T-helper 17 cell (primary cell): ENCODE measurements around the gene LTA4H. TPM values are rescaled to one million over a fixed set of nuclear protein-coding genes. Genes with fewer than 3 reads are reported as not detected.
"Not testable (repeated sequence)": the region's sequence is repeated elsewhere in the genome, so short reads cannot be mapped to it uniquely, and the experiment has no call there.

Experiments
- ATAC-seq: fragments of 150-1000 bp; cut with Tn5 transposase; 2 replicates; pipeline ENCODE4 v1.10.0; 2021; ENCODE audit warnings: mild to moderate bottlenecking, moderate library complexity
- DNase-seq, 3 donors: peaks; one replicate each; pipeline versions ENCODE4 v3.0.0 to v3.0.0-alpha.2; 2020 to 2021
- H3K9me3 ChIP-seq: one replicate; pipeline ENCODE4 v1.7.0; 2013; ENCODE audit warnings: low read length, mild to moderate bottlenecking; ENCODE audit not compliant: control insufficient read depth, poor library complexity, severe bottlenecking
- H3K27ac Mint-ChIP-seq: one replicate; pipeline ENCODE4 v1.8.0; 2022; ENCODE audit warnings: mild to moderate bottlenecking, moderate library complexity, mixed read lengths
- H3K27me3 Mint-ChIP-seq: one replicate; pipeline ENCODE4 v1.8.0; 2022; ENCODE audit warnings: mixed read lengths
- H3K36me3 Mint-ChIP-seq: one replicate; pipeline ENCODE4 v1.8.0; 2022; ENCODE audit warnings: low read depth, mixed read lengths
- H3K4me1 Mint-ChIP-seq: one replicate; pipeline ENCODE4 v1.8.0; 2022; ENCODE audit warnings: mild to moderate bottlenecking, mixed read lengths
- H3K4me3 Mint-ChIP-seq: one replicate; pipeline ENCODE4 v1.8.0; 2022; ENCODE audit warnings: mild to moderate bottlenecking, moderate library complexity, mixed read lengths
- total RNA-seq, 4 donors: library from RNA in 2 of 4; stranded (reverse) in 2 of 4; gene quantifications; one replicate each; pipeline ENCODE4 v1.2.3 and lab custom pipeline; 2022 to 2026

The LTA4H gene
- total RNA-seq, 2 donors from 2014 or later = 44.5 to 60.5 TPM

- no peaks in the 10 kb centered on the region for H3K9me3 ChIP-seq
- no peaks in the 10 kb centered on the region for H3K27me3 Mint-ChIP-seq
- DNase-seq (no peak), ATAC-seq (no peak)
- H3K4me3 Mint-ChIP-seq = no peak overlapping the region
- H3K4me1 Mint-ChIP-seq = peaks cover 2% of the 10 kb centered on the region
- no peak overlapping the region for H3K27ac Mint-ChIP-seq
- no peaks in the 10 kb centered on the region for H3K36me3 Mint-ChIP-seq
Measured at GRCh38 chr12:95986635-95987570, 48.5 kb downstream of the LTA4H start.

DNA sequence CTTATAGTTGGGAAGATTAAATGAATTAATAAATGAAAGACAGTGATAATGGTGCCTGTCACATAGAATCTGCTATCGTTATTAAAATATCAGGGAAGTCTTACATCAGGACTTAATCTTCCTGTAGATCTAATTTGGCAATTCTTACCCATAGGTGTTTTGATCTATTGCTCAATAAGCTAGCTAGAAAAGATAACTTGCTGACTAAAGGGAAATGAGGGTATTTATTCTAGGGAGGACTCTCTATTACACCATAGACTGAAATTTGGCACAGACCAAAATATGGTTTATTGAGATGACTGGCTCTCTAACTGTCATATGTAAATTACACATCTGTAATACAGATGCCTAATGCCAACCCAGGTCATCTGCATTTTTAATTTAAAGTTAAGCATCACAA is 50.7 kb downstream of the LTA4H start:
- no peak overlapping the region for H3K4me3 Mint-ChIP-seq
- no peak for DNase-seq

DNA sequence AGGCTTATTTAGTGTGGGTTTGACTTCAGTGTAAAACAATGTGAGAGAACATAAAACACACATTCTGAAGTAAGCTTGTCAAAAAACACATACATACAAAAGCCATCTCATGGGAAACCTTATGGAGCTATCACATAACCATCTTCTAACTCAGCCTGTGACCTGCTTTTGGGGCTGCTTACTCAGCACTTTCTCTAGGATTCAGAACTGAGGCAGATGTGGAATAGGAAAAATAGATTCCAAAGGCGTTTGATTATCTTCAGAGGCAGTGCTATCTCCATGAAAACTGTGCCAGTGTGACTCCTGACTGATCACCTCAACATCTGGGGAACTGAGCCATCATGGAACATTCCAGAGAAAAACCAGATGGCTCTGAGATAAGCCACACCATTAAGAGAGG is 52.8 kb downstream of the LTA4H start:
- Mint-ChIP-seq H3K27ac (no peak overlapping the region), H3K27me3 (no peaks in the 10 kb centered on the region), H3K4me3 (no peak overlapping the region), H3K4me1 (no peaks in the 10 kb centered on the region), H3K36me3 (peaks cover 2% of the 10 kb centered on the region)
- DNase-seq (no peak), ATAC-seq (no peak)
- H3K9me3 ChIP-seq = no peaks in the 10 kb centered on the region

More for the DNA sequence above, 50.7 kb downstream of the LTA4H start:
- Mint-ChIP-seq H3K36me3 (no peaks in the 10 kb centered on the region), H3K27ac (no peak overlapping the region), H3K4me1 (peaks cover 2% of the 10 kb centered on the region), H3K27me3 (no peaks in the 10 kb centered on the region)
- H3K9me3 ChIP-seq = no peaks in the 10 kb centered on the region
- ATAC-seq = no peak

DNA sequence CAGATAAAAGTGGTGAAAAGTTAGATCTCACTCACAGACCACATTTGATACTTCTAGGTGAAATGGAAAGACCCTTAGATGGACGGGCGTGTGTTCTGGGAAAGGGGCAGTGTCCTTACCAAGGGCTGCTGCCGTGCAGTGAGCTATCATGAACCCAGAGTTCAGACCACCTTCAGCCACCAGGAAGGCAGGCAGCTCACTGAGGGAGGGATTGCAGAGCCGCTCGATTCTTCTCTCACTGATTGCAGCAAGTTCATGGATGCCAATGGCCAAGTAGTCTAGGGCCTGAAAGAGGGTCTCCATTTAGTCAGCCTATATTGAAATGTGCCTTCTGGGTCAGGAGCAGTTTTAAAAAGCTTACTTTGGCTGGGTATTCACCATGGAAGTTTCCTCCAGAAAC is 55.0 kb downstream of the LTA4H start:
- peaks cover 2% of the 10 kb centered on the region for H3K36me3 Mint-ChIP-seq
- H3K4me3 Mint-ChIP-seq = no peak overlapping the region

GRCh38 chr12:95978774-95979173 is 56.6 kb downstream of the LTA4H start:
- H3K27ac Mint-ChIP-seq = no peak overlapping the region
- DNase-seq (no peak), ATAC-seq (no peak)
- no peaks in the 10 kb centered on the region for H3K4me1 Mint-ChIP-seq
- no peak overlapping the region for H3K4me3 Mint-ChIP-seq
- peaks cover 2% of the 10 kb centered on the region for H3K36me3 Mint-ChIP-seq
- no peaks in the 10 kb centered on the region for H3K27me3 Mint-ChIP-seq
- no peaks in the 10 kb centered on the region for H3K9me3 ChIP-seq

More for the DNA sequence above, 55.0 kb downstream of the LTA4H start:
- no peaks in the 10 kb centered on the region for H3K9me3 ChIP-seq
- no peak for DNase-seq
- Mint-ChIP-seq H3K4me1 (no peaks in the 10 kb centered on the region), H3K27ac (no peak overlapping the region), H3K27me3 (no peaks in the 10 kb centered on the region)
- no peak for ATAC-seq

- H3K4me3 Mint-ChIP-seq = no peak overlapping the region
- peaks cover 2% of the 10 kb centered on the region for H3K36me3 Mint-ChIP-seq
- ATAC-seq (no peak), DNase-seq (no peak)
- H3K9me3 ChIP-seq = no peaks in the 10 kb centered on the region
- no peaks in the 10 kb centered on the region for H3K4me1 Mint-ChIP-seq
- no peak overlapping the region for H3K27ac Mint-ChIP-seq
- H3K27me3 Mint-ChIP-seq = no peaks in the 10 kb centered on the region
Measured at GRCh38 chr12:95978351-95978750, 57.0 kb downstream of the LTA4H start.

GRCh38 chr12:95977764-95978305 is 57.6 kb downstream of the LTA4H start:
- ATAC-seq (no peak), DNase-seq (no peak)
- H3K9me3 ChIP-seq = no peaks in the 10 kb centered on the region
- H3K27ac Mint-ChIP-seq = no peak overlapping the region
- peaks cover 2% of the 10 kb centered on the region for H3K36me3 Mint-ChIP-seq
- H3K27me3 Mint-ChIP-seq = no peaks in the 10 kb centered on the region
- H3K4me1 Mint-ChIP-seq = no peaks in the 10 kb centered on the region
- H3K4me3 Mint-ChIP-seq = no peak overlapping the region

- no peaks in the 10 kb centered on the region for H3K9me3 ChIP-seq
- Mint-ChIP-seq H3K27me3 (no peaks in the 10 kb centered on the region), H3K4me1 (no peaks in the 10 kb centered on the region), H3K4me3 (no peak overlapping the region), H3K36me3 (peaks cover 2% of the 10 kb centered on the region), H3K27ac (no peak overlapping the region)
- ATAC-seq (no peak), DNase-seq (no peak)
Measured at GRCh38 chr12:95976416-95976832, 59.0 kb downstream of the LTA4H start.

GRCh38 chr12:95975491-95975890 is 59.9 kb downstream of the LTA4H start:
- Mint-ChIP-seq H3K27me3 (no peaks in the 10 kb centered on the region), H3K36me3 (peaks cover 2% of the 10 kb centered on the region), H3K4me1 (no peaks in the 10 kb centered on the region), H3K4me3 (no peak overlapping the region), H3K27ac (no peak overlapping the region)
- H3K9me3 ChIP-seq = no peaks in the 10 kb centered on the region
- DNase-seq (no peak), ATAC-seq (no peak)

GRCh38 chr12:95974358-95974757 is 61.0 kb downstream of the LTA4H start:
- no peaks in the 10 kb centered on the region for H3K4me1 Mint-ChIP-seq
- H3K27ac Mint-ChIP-seq = no peak overlapping the region
- H3K4me3 Mint-ChIP-seq = no peak overlapping the region
- ATAC-seq (no peak), DNase-seq (no peak)
- H3K36me3 Mint-ChIP-seq = peaks cover 2% of the 10 kb centered on the region
- H3K27me3 Mint-ChIP-seq = no peaks in the 10 kb centered on the region
- no peaks in the 10 kb centered on the region for H3K9me3 ChIP-seq

GRCh38 chr12:95972832-95973456 is 62.4 kb downstream of the LTA4H start:
- Mint-ChIP-seq H3K36me3 (no peaks in the 10 kb centered on the region), H3K27me3 (no peaks in the 10 kb centered on the region), H3K4me3 (no peak overlapping the region), H3K4me1 (no peaks in the 10 kb centered on the region), H3K27ac (no peak overlapping the region)
- ATAC-seq (no peak), DNase-seq (no peak)
- no peaks in the 10 kb centered on the region for H3K9me3 ChIP-seq

DNA sequence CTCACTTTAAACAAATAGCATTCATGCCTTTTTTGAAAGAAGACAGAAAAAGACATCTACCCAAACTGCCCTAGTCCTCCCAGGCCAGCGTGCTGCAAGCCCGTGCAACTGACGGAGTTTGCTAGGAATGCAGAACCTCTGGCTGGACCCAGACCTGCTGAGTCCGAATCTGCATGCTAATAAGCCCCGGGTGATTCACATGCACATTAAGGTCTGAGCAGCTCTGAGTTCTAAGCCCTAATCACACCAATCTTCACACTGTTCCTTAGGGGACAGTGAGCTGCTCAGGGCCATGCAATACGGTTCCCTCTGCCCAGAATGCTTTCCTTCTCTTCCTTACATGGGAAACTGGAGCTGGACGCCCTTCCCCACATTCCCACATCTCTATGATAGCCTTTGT is 64.5 kb downstream of the LTA4H start:
- ATAC-seq = no peak

DNA sequence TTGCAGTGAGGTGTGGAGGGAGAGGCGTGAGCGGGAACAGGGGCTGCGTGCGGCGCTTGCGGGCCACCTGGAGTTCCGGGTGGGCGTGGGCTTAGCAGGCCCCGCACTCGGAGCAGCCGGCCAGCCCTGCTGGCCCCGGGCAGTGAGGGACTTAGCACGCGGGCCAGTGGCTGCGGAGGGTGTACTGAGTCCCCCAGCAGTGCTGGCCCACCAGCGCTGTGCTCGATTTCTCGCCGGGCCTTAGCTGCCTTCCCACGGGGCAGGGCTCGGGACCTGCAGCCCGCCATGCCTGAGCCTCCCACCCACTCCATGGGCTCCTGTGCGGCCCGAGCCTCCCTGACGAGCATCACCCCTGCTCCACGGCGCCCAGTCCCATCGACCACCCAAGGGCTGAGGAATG is 66.3 kb downstream of the LTA4H start:
- H3K4me1 Mint-ChIP-seq, DNase-seq, H3K36me3 Mint-ChIP-seq, H3K27me3 Mint-ChIP-seq, H3K27ac Mint-ChIP-seq, H3K4me3 Mint-ChIP-seq, H3K9me3 ChIP-seq, ATAC-seq: not testable (repeated sequence)

More for the DNA sequence above, 64.5 kb downstream of the LTA4H start:
- Mint-ChIP-seq H3K4me1 (no peaks in the 10 kb centered on the region), H3K4me3 (no peak overlapping the region), H3K27me3 (no peaks in the 10 kb centered on the region), H3K27ac (no peak overlapping the region), H3K36me3 (peaks cover 5% of the 10 kb centered on the region)
- H3K9me3 ChIP-seq = no peaks in the 10 kb centered on the region
- DNase-seq = no peak
